HG03571 (cell line): ENCODE data around the gene VCL.
"Not testable (repeated sequence)": the region's sequence is repeated elsewhere in the genome, so short reads cannot be mapped to it uniquely, and the experiment has no call there.

Experiments used
- ATAC-seq: cut with Tn5 transposase; IDR thresholded peaks from one replicate; pipeline ENCODE4 v1.9.1; 2021; ENCODE audit not compliant: unreplicated experiment

VCL gene

GRCh38 chr10:74000892-74001669, 3.2 kb downstream of the VCL start:
- ATAC-seq, result no peak

GRCh38 chr10:74006269-74006668, 8.4 kb downstream of the VCL start:
- no peak for ATAC-seq

- peak; percentile 53 for ATAC-seq
These were observed 10.4 kb downstream of the VCL start for GRCh38 chr10:74008212-74008731.

GRCh38 chr10:74011017-74011416, 13.1 kb downstream of the VCL start:
- no peak for ATAC-seq

- no peak for ATAC-seq
These were observed 13.9 kb downstream of the VCL start for GRCh38 chr10:74011770-74012169.

- no peak for ATAC-seq
These were observed 14.6 kb downstream of the VCL start for GRCh38 chr10:74012480-74012879.

- no peak for ATAC-seq
These were observed 15.1 kb downstream of the VCL start for GRCh38 chr10:74013004-74013403.

GRCh38 chr10:74014574-74014973, 16.7 kb downstream of the VCL start:
- ATAC-seq, result not testable (repeated sequence)

- ATAC-seq, result no peak
These were observed 20.3 kb downstream of the VCL start for GRCh38 chr10:74018241-74018640.

GRCh38 chr10:74021248-74022055, 23.5 kb downstream of the VCL start:
- no peak for ATAC-seq

GRCh38 chr10:74022926-74023629, 25.2 kb downstream of the VCL start:
- ATAC-seq, result no peak

GRCh38 chr10:74024600-74024999, 26.7 kb downstream of the VCL start:
- ATAC-seq, result no peak

- no peak for ATAC-seq
These were observed 27.6 kb downstream of the VCL start for GRCh38 chr10:74025380-74025978.

GRCh38 chr10:74026428-74027015, 28.6 kb downstream of the VCL start:
- ATAC-seq, result no peak

- no peak for ATAC-seq
These were observed 29.8 kb downstream of the VCL start for GRCh38 chr10:74027702-74028101.

GRCh38 chr10:74029943-74030342, 32.0 kb downstream of the VCL start:
- ATAC-seq, result no peak

GRCh38 chr10:74032208-74032607, 34.3 kb downstream of the VCL start:
- not testable (repeated sequence) for ATAC-seq

GRCh38 chr10:74032900-74033655, 35.2 kb downstream of the VCL start:
- no peak for ATAC-seq

GRCh38 chr10:74033702-74034101, 35.8 kb downstream of the VCL start:
- no peak for ATAC-seq

GRCh38 chr10:74034301-74034700, 36.4 kb downstream of the VCL start:
- ATAC-seq, result no peak
